Nephron progenitor cell (in vitro differentiated cells): ENCODE data around the gene HIVEP3.

Experiments
- DNase-seq: peaks from one replicate; pipeline ENCODE4 v3.0.0; 2021
- H3K27ac Mint-ChIP-seq: 2 replicates; pipeline ENCODE4 v1.8.0; 2021; ENCODE audit warnings: mild to moderate bottlenecking, moderate library complexity, mixed read lengths
- H3K27me3 Mint-ChIP-seq: 2 replicates; pipeline ENCODE4 v1.8.0; 2021; ENCODE audit warnings: mild to moderate bottlenecking, low read depth, mixed read lengths; ENCODE audit not compliant: poor library complexity
- H3K36me3 Mint-ChIP-seq: 2 replicates; pipeline ENCODE4 v1.8.0; 2021; ENCODE audit warnings: low read depth, mixed read lengths
- H3K4me1 Mint-ChIP-seq: 2 replicates; pipeline ENCODE4 v1.8.0; 2021; ENCODE audit warnings: mixed read lengths
- H3K4me3 Mint-ChIP-seq: 2 replicates; pipeline ENCODE4 v1.8.0; 2021; ENCODE audit warnings: mild to moderate bottlenecking, moderate library complexity, mixed read lengths
- H3K9me3 Mint-ChIP-seq: 2 replicates; pipeline ENCODE4 v1.8.0; 2021; ENCODE audit warnings: mild to moderate bottlenecking, moderate library complexity, mixed read lengths
- TF ChIP-seq, protein P1 (sequence below): fragments of 200-600 bp; sonication (generic); IDR thresholded peaks from 2 replicates; pipeline ENCODE4 v1.5.0; 2021; ENCODE audit warnings: antibody characterized with exemption

Gene HIVEP3

DNA sequence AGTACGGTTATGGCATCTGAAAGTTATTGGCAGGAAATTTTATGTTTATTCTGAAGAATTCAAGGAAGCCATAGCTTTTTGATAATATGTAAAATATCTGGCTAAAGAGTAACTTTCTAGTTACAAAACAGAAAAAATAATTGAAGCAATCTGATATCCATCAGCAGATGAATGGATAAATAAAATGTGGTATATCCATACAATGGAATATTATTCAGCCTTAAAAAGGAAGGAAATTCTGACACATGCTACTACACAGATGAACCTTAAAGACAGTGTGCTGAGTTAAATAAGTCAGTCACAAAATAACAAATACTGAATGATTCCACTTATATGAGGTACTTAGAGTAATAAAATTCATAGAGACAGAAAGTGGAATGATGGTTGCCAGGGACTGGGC is 25.0 kb upstream of the HIVEP3 start:
- peaks cover 14% of the 10 kb centered on the region for H3K9me3 Mint-ChIP-seq

DNA sequence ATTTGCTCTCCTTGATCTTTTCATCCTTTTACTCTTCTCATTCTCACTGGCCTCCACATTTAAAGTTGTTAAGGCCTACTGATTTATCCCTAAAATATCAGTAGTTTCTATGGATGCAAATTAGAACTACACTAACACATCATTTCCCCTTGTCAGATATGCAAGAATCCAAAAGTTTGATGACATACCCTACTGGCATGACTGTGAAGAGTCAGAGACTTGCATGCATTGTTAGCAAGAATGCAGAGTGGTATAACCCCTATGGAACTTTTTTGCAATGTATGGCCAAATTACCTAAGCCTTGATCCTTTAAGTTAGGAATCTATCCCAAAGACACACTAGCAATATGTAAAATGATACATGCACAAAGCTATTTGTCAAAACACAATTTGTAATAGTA is 23.6 kb upstream of the HIVEP3 start:
- H3K27me3 Mint-ChIP-seq = peaks cover 13% of the 10 kb centered on the region
- DNase-seq = no peak
- TF ChIP-seq, protein P1, sequence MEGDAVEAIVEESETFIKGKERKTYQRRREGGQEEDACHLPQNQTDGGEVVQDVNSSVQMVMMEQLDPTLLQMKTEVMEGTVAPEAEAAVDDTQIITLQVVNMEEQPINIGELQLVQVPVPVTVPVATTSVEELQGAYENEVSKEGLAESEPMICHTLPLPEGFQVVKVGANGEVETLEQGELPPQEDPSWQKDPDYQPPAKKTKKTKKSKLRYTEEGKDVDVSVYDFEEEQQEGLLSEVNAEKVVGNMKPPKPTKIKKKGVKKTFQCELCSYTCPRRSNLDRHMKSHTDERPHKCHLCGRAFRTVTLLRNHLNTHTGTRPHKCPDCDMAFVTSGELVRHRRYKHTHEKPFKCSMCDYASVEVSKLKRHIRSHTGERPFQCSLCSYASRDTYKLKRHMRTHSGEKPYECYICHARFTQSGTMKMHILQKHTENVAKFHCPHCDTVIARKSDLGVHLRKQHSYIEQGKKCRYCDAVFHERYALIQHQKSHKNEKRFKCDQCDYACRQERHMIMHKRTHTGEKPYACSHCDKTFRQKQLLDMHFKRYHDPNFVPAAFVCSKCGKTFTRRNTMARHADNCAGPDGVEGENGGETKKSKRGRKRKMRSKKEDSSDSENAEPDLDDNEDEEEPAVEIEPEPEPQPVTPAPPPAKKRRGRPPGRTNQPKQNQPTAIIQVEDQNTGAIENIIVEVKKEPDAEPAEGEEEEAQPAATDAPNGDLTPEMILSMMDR = no peak
- H3K9me3 Mint-ChIP-seq = peaks cover 12% of the 10 kb centered on the region
- no peak overlapping the region for H3K27ac Mint-ChIP-seq
- H3K4me3 Mint-ChIP-seq = no peak overlapping the region
- no peaks in the 10 kb centered on the region for H3K4me1 Mint-ChIP-seq
- no peaks in the 10 kb centered on the region for H3K36me3 Mint-ChIP-seq

More for the DNA sequence above, 25.0 kb upstream of the HIVEP3 start:
- H3K27ac Mint-ChIP-seq = no peak overlapping the region
- no peaks in the 10 kb centered on the region for H3K36me3 Mint-ChIP-seq
- no peaks in the 10 kb centered on the region for H3K4me1 Mint-ChIP-seq
- H3K27me3 Mint-ChIP-seq = peaks cover 19% of the 10 kb centered on the region
- no peak overlapping the region for H3K4me3 Mint-ChIP-seq
- TF ChIP-seq, protein P1 = no peak
- DNase-seq = no peak

DNA sequence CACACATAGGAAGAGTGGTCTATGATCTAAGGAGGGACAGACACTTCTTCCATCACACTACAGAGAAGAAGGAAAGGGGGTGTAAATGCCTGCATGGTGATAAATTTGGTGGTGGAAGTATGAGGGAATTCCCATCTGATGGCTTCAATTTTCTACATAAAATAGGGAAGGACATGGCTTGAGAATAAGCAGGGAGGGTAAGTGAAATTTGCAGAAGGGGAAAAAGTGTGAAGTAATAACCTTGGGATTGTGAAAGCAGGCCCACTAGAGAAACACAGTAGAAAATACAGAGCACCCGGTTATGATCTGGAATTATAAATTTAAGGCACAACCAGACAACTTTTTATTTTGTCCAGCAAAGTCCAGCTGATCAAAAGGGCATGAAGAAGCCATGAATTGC is 22.7 kb upstream of the HIVEP3 start:
- Mint-ChIP-seq H3K36me3 (no peaks in the 10 kb centered on the region), H3K27ac (no peak overlapping the region), H3K4me3 (no peak overlapping the region), H3K27me3 (peaks cover 13% of the 10 kb centered on the region), H3K9me3 (peaks cover 12% of the 10 kb centered on the region), H3K4me1 (no peaks in the 10 kb centered on the region)
- TF ChIP-seq, protein P1 = no peak
- no peak for DNase-seq

DNA sequence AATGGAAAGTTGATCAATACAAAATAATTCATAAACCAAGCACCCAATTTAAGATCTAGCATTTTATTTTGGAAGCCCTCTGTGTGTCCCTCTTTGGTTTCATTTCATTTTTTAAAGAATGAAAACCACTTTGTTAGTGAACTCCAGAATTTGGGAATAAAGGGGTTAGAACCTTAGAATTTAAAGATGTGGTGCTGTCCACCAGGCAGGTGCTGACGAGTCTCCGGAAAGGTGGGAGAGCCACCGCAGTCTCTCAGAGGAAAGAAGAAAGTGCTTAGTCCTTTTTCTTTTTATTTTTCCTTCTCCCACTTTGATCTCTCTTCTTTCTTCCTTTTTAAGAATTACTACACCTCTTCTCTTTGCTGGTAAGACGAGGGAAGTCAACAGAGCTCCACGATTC is 20.5 kb upstream of the HIVEP3 start:
- DNase-seq = peak; percentile 47
- H3K27me3 Mint-ChIP-seq = peaks cover 19% of the 10 kb centered on the region
- H3K36me3 Mint-ChIP-seq = no peaks in the 10 kb centered on the region
- H3K4me1 Mint-ChIP-seq = no peaks in the 10 kb centered on the region
- TF ChIP-seq, protein P1 = no peak
- peaks cover 12% of the 10 kb centered on the region for H3K9me3 Mint-ChIP-seq
- H3K27ac Mint-ChIP-seq = no peak overlapping the region
- no peak overlapping the region for H3K4me3 Mint-ChIP-seq

DNA sequence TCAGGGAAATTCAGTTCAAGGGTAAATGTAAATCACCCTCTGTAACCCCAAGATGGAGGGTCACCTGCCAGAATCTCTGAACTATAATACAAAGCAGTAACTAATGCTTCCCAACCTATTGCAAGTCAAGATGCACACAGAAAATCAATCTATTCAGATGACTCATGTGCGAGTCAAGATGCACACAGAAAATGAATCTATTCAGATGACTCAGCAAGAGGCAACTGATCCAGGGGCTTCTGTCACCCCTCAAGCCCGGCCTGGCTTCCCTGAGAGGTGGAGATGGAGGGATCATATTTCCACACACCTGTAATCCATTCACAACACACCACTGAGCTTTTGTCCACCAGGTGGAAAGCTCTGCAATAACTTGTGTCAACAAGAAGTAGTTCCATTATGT is 17.4 kb upstream of the HIVEP3 start:
- no peak for DNase-seq
- no peak overlapping the region for H3K27ac Mint-ChIP-seq
- no peaks in the 10 kb centered on the region for H3K9me3 Mint-ChIP-seq
- TF ChIP-seq, protein P1 = no peak
- H3K36me3 Mint-ChIP-seq = no peaks in the 10 kb centered on the region
- peaks cover 25% of the 10 kb centered on the region for H3K27me3 Mint-ChIP-seq
- no peak overlapping the region for H3K4me3 Mint-ChIP-seq
- H3K4me1 Mint-ChIP-seq = no peaks in the 10 kb centered on the region

DNA sequence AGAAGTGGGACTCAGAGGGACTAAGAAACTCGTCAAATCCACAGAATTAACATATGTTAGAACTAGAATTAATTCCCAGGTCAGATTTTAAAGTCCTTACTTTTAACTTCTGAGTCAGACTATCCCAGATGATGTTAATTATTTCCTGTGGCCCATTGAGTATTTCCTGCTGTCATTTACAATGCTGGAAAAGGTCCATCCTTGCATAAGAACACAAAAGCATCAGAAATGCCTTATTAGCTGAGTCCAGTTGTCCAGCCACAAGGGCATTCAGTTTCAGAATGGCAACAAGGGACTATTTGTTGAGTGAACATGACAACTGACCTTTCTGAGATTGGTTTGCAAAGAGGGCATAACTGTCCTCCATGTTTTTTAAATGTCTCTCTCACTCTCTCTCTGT is 16.5 kb upstream of the HIVEP3 start:
- Mint-ChIP-seq H3K9me3 (no peaks in the 10 kb centered on the region), H3K4me3 (no peak overlapping the region), H3K4me1 (no peaks in the 10 kb centered on the region), H3K27ac (no peak overlapping the region), H3K36me3 (no peaks in the 10 kb centered on the region), H3K27me3 (peaks cover 27% of the 10 kb centered on the region)
- TF ChIP-seq, protein P1 = no peak
- no peak for DNase-seq
